Measurements from ENCODE around the gene PEAK1. TPM values are rescaled to one million over a fixed set of nuclear protein-coding genes. Genes with fewer than 3 reads are reported as not detected.

Gene PEAK1
- total RNA-seq, 1 donor from 2014 or later = 10.2 TPM

DNA sequence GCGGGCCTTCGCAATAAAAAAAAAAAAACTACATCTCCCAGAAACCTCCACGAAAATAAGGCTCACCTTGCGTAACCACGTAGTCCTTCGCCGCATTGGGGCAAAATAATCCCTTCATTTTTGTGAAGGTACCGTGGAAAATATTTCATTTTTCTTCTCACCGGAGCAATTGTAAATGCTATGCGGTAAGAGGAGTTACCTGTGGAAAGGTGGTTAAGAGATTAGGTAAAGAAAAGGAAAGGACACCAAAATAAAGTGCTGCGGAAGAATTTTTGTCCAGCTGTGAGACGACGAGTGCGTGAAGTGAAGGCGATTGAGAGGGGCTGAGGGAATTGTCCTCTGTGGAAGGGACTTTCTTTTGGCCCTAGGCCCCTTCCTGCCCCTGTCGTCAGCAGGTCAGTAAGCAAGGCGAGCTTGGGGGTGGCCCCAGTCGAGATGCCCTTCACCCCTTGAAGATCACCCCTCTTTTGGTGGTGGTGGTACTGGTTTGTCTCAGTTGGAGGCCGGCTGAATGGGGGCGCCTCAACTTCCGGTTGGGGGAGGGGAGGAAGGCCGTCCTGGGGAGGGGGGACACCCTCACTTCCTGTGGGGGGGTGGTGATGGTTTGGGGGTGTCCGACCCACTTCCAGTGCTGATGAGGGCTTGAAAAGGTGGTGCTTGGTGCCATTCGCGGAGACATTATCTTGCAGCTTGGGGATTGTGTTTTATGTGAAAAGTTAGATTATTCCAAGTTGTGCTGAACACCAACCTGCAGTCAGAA is 886 bp upstream of the PEAK1 start, which contains the start of gene HMG20A:
Gene HMG20A, plus strand, starts transcription at position 279 of the 760 bp plus-strand sequence. CDS start 37,520 bp downstream, outside the sequence.
- Histone ChIP-seq H3K36me3 (ENCODE audit: control insufficient read depth, insufficient read depth, low read length) (no peaks in the 10 kb centered on the region), H3K4me3 (ENCODE audit: low read depth, low read length) (peak within 1 kb of the TSS; percentile 96), H3K27me3 (ENCODE audit: control insufficient read depth, insufficient read depth, low read length) (no peaks in the 10 kb centered on the region)
- TF ChIP-seq CTCF (IDR thresholded peaks at IDR 0.05; ENCODE audit: insufficient read depth, low read length, poor library complexity, severe bottlenecking) = no peak
- no peak for DNase-seq (ENCODE audit: low read depth)

GRCh38 chr15:77418966-77419835 is 703 bp downstream of the PEAK1 start:
- H3K36me3 ChIP-seq (ENCODE audit: control insufficient read depth, insufficient read depth, low read length) = no peaks in the 10 kb centered on the region
- peak overlapping the region; percentile 93 for H3K4me3 ChIP-seq (ENCODE audit: low read depth, low read length)
- no peak for DNase-seq (ENCODE audit: low read depth)
- H3K27me3 ChIP-seq (ENCODE audit: control insufficient read depth, insufficient read depth, low read length) = no peaks in the 10 kb centered on the region
- TF ChIP-seq CTCF (IDR thresholded peaks at IDR 0.05; ENCODE audit: insufficient read depth, low read length, poor library complexity, severe bottlenecking) = peak; percentile 23

DNA sequence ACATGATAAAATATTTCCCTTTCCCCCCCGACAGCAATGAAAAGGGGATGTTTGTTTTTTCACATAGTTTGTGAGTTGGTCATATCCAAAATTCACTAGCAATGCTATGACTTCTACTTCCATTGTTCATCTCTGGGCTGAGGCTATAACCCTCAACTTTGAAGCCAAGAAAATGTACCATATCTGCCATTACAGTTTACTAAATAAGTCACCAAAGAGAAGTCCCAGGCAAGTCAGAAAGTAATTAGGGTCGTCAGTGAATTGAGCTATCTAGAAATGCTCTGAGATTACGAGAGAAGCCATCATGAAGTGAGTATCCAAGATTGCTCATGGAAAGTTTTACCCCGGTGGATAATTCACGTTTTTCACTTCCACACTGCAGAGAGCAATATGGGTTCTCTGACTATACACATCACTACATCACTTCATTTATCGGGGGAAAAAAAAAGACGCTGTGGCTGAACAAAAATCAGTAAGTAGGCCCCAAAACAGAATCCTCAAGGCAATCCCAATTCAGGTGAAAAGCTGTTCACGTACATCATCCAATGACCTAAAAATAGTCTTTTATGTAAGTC is 1.4 kb downstream of the PEAK1 start:
- Histone ChIP-seq H3K36me3 (ENCODE audit: control insufficient read depth, insufficient read depth, low read length) (no peaks in the 10 kb centered on the region), H3K27me3 (ENCODE audit: control insufficient read depth, insufficient read depth, low read length) (no peaks in the 10 kb centered on the region), H3K4me3 (ENCODE audit: low read depth, low read length) (peak overlapping the region; percentile 93)
- DNase-seq (ENCODE audit: low read depth) = no peak
- TF ChIP-seq CTCF (IDR thresholded peaks at IDR 0.05; ENCODE audit: insufficient read depth, low read length, poor library complexity, severe bottlenecking) = no peak

DNA sequence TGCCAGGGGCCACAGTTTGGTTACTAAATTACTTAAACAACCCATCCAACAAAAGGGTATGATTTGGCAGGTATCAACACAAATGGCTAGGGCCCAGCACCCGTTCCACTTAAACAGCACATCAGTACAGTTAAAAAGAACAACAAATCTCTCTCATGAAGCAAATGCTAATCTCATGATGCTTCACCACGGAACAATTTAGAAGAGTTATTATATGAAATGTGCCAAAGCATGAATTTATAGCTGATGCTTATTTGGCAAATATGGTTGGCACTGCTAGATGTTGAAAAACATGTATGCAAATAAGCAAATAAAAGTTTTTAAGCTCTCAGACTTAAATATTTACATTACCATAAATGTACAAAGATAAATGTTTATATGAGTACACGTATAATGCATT is 2.3 kb downstream of the PEAK1 start:
- Histone ChIP-seq H3K4me3 (ENCODE audit: low read depth, low read length) (no peak overlapping the region), H3K27me3 (ENCODE audit: control insufficient read depth, insufficient read depth, low read length) (no peaks in the 10 kb centered on the region), H3K36me3 (ENCODE audit: control insufficient read depth, insufficient read depth, low read length) (no peaks in the 10 kb centered on the region)
- no peak for TF ChIP-seq CTCF (IDR thresholded peaks at IDR 0.05; ENCODE audit: insufficient read depth, low read length, poor library complexity, severe bottlenecking)
- no peak for DNase-seq (ENCODE audit: low read depth)

DNA sequence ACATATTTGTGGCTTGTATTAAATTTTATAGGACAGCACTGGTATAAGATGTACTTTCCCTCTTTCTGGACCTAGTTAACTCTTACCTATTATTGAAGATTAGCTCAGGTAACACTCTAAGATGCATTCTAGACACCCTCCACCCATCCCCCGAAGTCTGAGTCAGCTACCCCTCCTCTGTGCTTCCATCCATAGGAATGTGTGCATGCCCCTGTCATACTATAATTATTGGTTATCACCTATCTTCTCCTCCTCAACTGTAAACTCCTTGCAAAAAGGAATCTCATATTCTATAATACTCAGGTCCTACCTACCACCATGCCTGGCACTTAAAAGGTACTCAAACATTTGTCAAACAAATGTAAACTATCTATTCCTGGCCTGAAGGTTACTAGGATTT is 3.0 kb downstream of the PEAK1 start:
- no peak for DNase-seq (ENCODE audit: low read depth)
- no peak for TF ChIP-seq CTCF (IDR thresholded peaks at IDR 0.05; ENCODE audit: insufficient read depth, low read length, poor library complexity, severe bottlenecking)

More for the DNA sequence above, 3.0 kb downstream of the PEAK1 start:
- H3K36me3 ChIP-seq (ENCODE audit: control insufficient read depth, insufficient read depth, low read length) = no peaks in the 10 kb centered on the region
- H3K27me3 ChIP-seq (ENCODE audit: control insufficient read depth, insufficient read depth, low read length) = no peaks in the 10 kb centered on the region
- no peak overlapping the region for H3K4me3 ChIP-seq (ENCODE audit: low read depth, low read length)

All from kidney epithelial cell (primary cell).